Neuronal stem cell (in vitro differentiated cells): ENCODE results near the gene WDR87.
A peak's percentile ranks its signal among the peaks of the same experiment; 100 is the strongest.
"Not testable (repeated sequence)": the region's sequence is repeated elsewhere in the genome, so short reads cannot be mapped to it uniquely, and the experiment has no call there.

Source experiments
- DNase-seq: peaks from one replicate; pipeline ENCODE4 v3.0.0-alpha.2; 2013; ENCODE audit warnings: low spot score
- H2AFZ ChIP-seq: one replicate; pipeline ENCODE4 v1.6.1; 2013; ENCODE audit warnings: mild to moderate bottlenecking, low read length, inconsistent platforms
- H2AK5ac ChIP-seq: 2 replicates; pipeline ENCODE4 v1.6.1; 2013; ENCODE audit warnings: low read depth, mild to moderate bottlenecking, inconsistent platforms, low read length, moderate library complexity, mixed read lengths
- H2BK120ac ChIP-seq: 2 replicates; pipeline ENCODE4 v1.6.1; 2013; ENCODE audit warnings: low read depth, mild to moderate bottlenecking, inconsistent platforms, low read length, moderate library complexity, mixed read lengths
- H2BK12ac ChIP-seq: one replicate; pipeline ENCODE4 v1.6.1; 2013; ENCODE audit warnings: low read length, inconsistent platforms
- H2BK15ac ChIP-seq: 2 replicates; pipeline ENCODE4 v1.6.1; 2013; ENCODE audit warnings: mild to moderate bottlenecking, low read length, inconsistent platforms, mixed read lengths
- H2BK5ac ChIP-seq: one replicate; pipeline ENCODE4 v1.6.1; 2013; ENCODE audit warnings: inconsistent platforms, mild to moderate bottlenecking, low read length, moderate library complexity
- H3K14ac ChIP-seq: one replicate; pipeline ENCODE4 v1.6.1; 2013; ENCODE audit warnings: low read length, inconsistent platforms
- H3K18ac ChIP-seq: 2 replicates; pipeline ENCODE4 v1.6.1; 2013; ENCODE audit warnings: low read length, inconsistent platforms
- H3K23ac ChIP-seq: 2 replicates; pipeline ENCODE4 v1.6.1; 2013; ENCODE audit warnings: low read depth, mild to moderate bottlenecking, mixed read lengths, low read length, inconsistent platforms; ENCODE audit not compliant: poor library complexity
- H3K27ac ChIP-seq: replicated peaks from 3 replicates; pipeline ENCODE4 v1.5.1; 2013; ENCODE audit warnings: low read length, inconsistent platforms
- H3K27me3 ChIP-seq, 3 experiments: 2 replicates each; pipeline ENCODE4 v1.6.1; 2013; ENCODE audit warnings: low read length in 3 of 3, mild to moderate bottlenecking in 2 of 3, inconsistent platforms in 1 of 3, low read depth in 1 of 3, mixed read lengths in 1 of 3, moderate library complexity in 1 of 3; ENCODE audit not compliant: control insufficient read depth in 3 of 3, insufficient read depth in 3 of 3
- H3K36me3 ChIP-seq, 2 donors: replicated peaks in 1 of 2; 2 replicates each; pipeline ENCODE4 v1.6.1; 2013; ENCODE audit warnings: low read length in 2 of 2; ENCODE audit not compliant: control insufficient read depth in 2 of 2, insufficient read depth in 2 of 2
- H3K4ac ChIP-seq: 2 replicates; pipeline ENCODE4 v1.6.1; 2013; ENCODE audit warnings: inconsistent platforms, mild to moderate bottlenecking, low read length, moderate library complexity
- H3K4me1 ChIP-seq, 2 donors: 1 replicate in 1 of 2; 2 replicates in 1 of 2; pipeline ENCODE4 v1.6.1; 2013; ENCODE audit warnings: low read length in 2 of 2, low read depth in 1 of 2; ENCODE audit not compliant: control insufficient read depth in 2 of 2, insufficient read depth in 1 of 2
- H3K4me2 ChIP-seq: one replicate; pipeline ENCODE4 v1.6.1; 2013; ENCODE audit warnings: mild to moderate bottlenecking, low read length, inconsistent platforms; ENCODE audit not compliant: insufficient read depth, poor library complexity, severe bottlenecking
- H3K4me3 ChIP-seq, 2 donors: 2 replicates each; pipeline ENCODE4 v1.5.1; 2013; ENCODE audit warnings: low read length in 2 of 2, mild to moderate bottlenecking in 2 of 2, inconsistent platforms in 1 of 2, moderate library complexity in 1 of 2
- H3K79me1 ChIP-seq: one replicate; pipeline ENCODE4 v1.6.1; 2013; ENCODE audit warnings: low read depth, mild to moderate bottlenecking, inconsistent platforms, low read length, moderate library complexity
- H3K9ac ChIP-seq: one replicate; pipeline ENCODE4 v1.6.1; 2013; ENCODE audit warnings: mild to moderate bottlenecking, low read depth, low read length, inconsistent platforms; ENCODE audit not compliant: poor library complexity
- H3K9me3 ChIP-seq, 2 donors: replicated peaks in 1 of 2; 2 replicates each; pipeline versions ENCODE3 to v1.6.1; 2013; ENCODE audit warnings: low read length in 2 of 2, mild to moderate bottlenecking in 2 of 2, inconsistent platforms in 1 of 2, low read depth in 1 of 2, mixed read lengths in 1 of 2, moderate library complexity in 1 of 2; ENCODE audit not compliant: control insufficient read depth in 2 of 2, insufficient read depth in 1 of 2
- H4K8ac ChIP-seq: one replicate; pipeline ENCODE4 v1.6.1; 2013; ENCODE audit warnings: low read depth, mild to moderate bottlenecking, inconsistent platforms, low read length, moderate library complexity
- H4K91ac ChIP-seq: one replicate; pipeline ENCODE4 v1.6.1; 2013; ENCODE audit warnings: low read length, low read depth, mild to moderate bottlenecking, inconsistent platforms; ENCODE audit not compliant: poor library complexity
- WGBS, 2 donors: extraction: QIAGEN DNeasy Blood & Tissue Kit; methylation state at CpG; one replicate each; pipeline ENCODE4 v1.1.7; 2013; ENCODE audit warnings: missing lambda C conversion rate in 2 of 2, mixed read lengths in 1 of 2; ENCODE audit not compliant: insufficient read length in 2 of 2, insufficient replicate concordance in 1 of 2; ENCODE audit errors: extremely low coverage in 2 of 2; 5-methylcytosine and 5-hydroxymethylcytosine counted together

The WDR87 gene

DNA sequence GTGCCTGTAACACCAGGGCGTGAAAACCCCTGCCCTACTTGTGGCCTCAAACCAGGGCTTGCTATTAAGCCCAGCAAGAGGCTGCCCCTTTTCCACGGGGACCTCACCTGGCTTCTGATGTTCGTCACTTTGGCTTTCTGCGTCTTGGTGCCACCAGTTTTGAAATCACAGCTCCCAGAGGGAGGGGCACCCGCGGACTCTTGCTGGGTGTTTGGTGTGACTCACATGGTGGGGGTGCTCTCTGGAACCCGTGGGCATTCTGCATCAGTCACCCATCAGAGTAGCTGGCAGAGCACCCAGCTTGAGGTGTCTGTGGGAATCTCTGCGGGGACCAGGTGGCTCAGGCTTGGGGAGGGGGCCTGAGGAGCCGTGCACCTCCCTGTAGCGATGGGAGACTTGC, 19.9 kb upstream of the WDR87 start:
- no peak for DNase-seq
- H2BK120ac ChIP-seq, result no peak overlapping the region
- H4K91ac ChIP-seq, result no peak overlapping the region
- no peak overlapping the region for H3K4me2 ChIP-seq
- peaks cover 8% of the 10 kb centered on the region for H3K79me1 ChIP-seq
- no CpG with 5 or more reads among the region's 10 CpGs for WGBS, 2 donors
- H3K4me3 ChIP-seq, result no peak overlapping the region
- peaks cover 0 to 16% of the 10 kb centered on the region in 2 donors for H3K36me3 ChIP-seq
- peaks cover 2 to 5% of the 10 kb centered on the region in 2 donors for H3K4me1 ChIP-seq
- peak overlapping the region; percentile 63 for H3K23ac ChIP-seq
- peak overlapping the region; percentile 67 for H3K18ac ChIP-seq
- no peak overlapping the region for H2BK5ac ChIP-seq
- H2AK5ac ChIP-seq, result no peak overlapping the region
- H2AFZ ChIP-seq, result no peak overlapping the region
- peaks cover 0 to 9% of the 10 kb centered on the region in 2 donors for H3K9me3 ChIP-seq
- no peak overlapping the region for H3K27ac ChIP-seq
- no peak overlapping the region for H3K9ac ChIP-seq
- no peak overlapping the region for H4K8ac ChIP-seq
- H3K27me3 ChIP-seq, result no peaks in the 10 kb centered on the region
- H3K4ac ChIP-seq, result no peak overlapping the region
- H2BK12ac ChIP-seq, result no peak overlapping the region
- H3K14ac ChIP-seq, result no peak overlapping the region
- H2BK15ac ChIP-seq, result no peak overlapping the region

DNA sequence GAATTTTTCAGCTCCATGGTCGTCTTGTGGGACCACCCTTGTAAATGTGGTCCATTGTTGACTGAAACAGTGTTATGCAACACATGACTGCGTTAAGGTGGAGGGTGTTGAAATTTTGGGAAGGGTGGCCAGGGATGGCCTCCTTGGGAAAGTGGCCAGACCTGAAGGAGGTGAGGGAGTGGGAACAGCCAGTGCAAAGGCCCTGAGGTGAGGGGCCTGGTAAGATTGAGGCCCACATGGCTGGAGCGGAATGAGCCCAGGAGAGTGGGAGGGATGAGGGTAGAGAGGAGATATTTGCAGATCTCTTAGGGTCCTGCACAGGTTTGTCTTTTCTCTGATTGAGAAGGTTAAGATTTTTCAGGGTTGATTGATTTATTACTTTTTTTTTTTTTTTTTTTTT, 18.8 kb upstream of the WDR87 start:
- Histone ChIP-seq H3K27ac (no peak overlapping the region), H4K91ac (no peak overlapping the region), H2BK15ac (no peak overlapping the region), H2AK5ac (no peak overlapping the region), H4K8ac (no peak overlapping the region), H2BK120ac (no peak overlapping the region), H3K27me3 (no peaks in the 10 kb centered on the region), H2BK5ac (no peak overlapping the region), H3K9me3 (peaks cover 0 to 3% of the 10 kb centered on the region in 2 donors), H3K23ac (no peak overlapping the region), H3K4me1 (peaks cover 4 to 15% of the 10 kb centered on the region in 2 donors), H3K79me1 (peaks cover 10% of the 10 kb centered on the region), H3K4ac (no peak overlapping the region), H2AFZ (no peak overlapping the region), H2BK12ac (no peak overlapping the region), H3K4me2 (no peak overlapping the region), H3K9ac (no peak overlapping the region), H3K36me3 (peaks cover 0 to 16% of the 10 kb centered on the region in 2 donors), H3K4me3 (no peak overlapping the region), H3K14ac (no peak overlapping the region), H3K18ac (no peak overlapping the region)
- no CpG with 5 or more reads among the region's 3 CpGs for WGBS, 2 donors
- no peak for DNase-seq

DNA sequence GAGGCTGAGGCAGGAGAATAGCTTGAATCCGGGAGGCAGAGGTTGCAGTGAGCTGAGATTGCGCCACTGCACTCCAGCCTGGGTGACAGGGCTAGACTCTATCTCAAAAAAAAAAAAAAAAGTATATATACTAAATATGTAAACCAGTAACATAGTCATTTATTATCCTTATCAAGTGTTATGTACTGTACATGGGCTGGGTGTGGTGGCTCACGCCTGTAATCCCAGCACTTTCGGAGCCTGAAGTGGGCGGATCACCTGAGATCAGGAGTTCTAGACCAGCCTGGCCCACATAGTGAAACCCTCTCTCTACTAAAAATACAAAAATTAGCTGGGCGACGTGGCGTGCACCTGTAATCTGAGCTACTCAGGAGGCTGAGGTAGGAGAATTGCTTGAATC, 18.2 kb upstream of the WDR87 start:
- not testable (repeated sequence) for H2BK12ac ChIP-seq, H3K4me2 ChIP-seq, H3K27ac ChIP-seq, H3K18ac ChIP-seq, H3K14ac ChIP-seq, H3K9ac ChIP-seq, H2AK5ac ChIP-seq, H2BK15ac ChIP-seq, DNase-seq, H3K4me3 ChIP-seq, H4K91ac ChIP-seq, H3K23ac ChIP-seq, H2BK5ac ChIP-seq, H3K4ac ChIP-seq, H4K8ac ChIP-seq, H2AFZ ChIP-seq, H3K27me3 ChIP-seq, H2BK120ac ChIP-seq, H3K9me3 ChIP-seq
- no CpG with 5 or more reads among the region's 8 CpGs for WGBS, 2 donors
- H3K36me3 ChIP-seq, result peaks cover 0 to 16% of the 10 kb centered on the region in 2 donors
- H3K4me1 ChIP-seq, result peaks cover 4 to 15% of the 10 kb centered on the region in 2 donors
- peaks cover 10% of the 10 kb centered on the region for H3K79me1 ChIP-seq

DNA sequence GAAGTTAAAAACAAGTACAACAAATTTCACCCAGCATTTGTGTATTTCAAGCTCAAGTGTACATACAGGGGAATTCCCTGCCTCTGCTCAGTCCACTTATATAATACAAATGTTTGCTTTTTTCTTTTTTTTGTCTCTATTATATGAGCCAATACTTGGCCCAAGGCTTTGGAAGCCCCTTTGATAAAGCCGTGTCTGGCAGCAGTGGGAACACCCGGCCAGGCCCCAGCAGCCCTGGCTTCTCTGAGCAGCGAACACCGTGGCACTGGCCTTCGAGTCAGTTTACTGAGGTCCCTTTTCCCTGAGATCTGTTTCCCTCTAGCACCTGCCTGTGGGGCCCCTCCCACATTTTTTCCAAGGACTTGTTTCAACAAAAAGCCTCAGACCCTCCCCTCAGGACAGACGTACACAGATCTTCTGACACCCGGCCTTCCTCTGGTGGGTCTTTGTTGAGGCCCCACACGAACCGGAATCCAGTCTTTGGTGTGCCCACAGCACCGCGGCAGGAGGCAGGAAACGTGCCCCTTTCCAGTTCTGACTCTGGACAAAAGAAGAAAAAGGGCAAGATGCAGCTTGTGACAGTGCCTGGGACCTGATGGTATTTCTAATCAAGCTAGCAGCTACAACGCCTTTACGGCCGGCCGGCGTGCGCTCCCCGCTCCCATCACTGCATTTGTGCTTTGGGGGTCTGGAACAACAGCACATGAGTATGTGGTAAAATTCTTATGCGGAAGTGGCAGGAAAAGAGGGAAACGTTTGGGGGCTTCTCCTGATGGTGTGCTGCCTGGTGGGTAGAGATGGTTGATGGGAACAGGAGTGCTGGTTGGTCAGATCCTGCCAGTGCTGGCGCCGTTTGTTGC, 14.4 kb upstream of the WDR87 start:
- Histone ChIP-seq H3K4me1 (peaks cover 3 to 12% of the 10 kb centered on the region in 2 donors), H2AFZ (peak overlapping the region; percentile 85), H3K18ac (peak overlapping the region; percentile 84), H3K4me3 (peak overlapping the region in 1 of 2 donors; percentile 35), H3K4me2 (no peak overlapping the region), H4K8ac (no peak overlapping the region), H3K27me3 (no peaks in the 10 kb centered on the region), H2BK15ac (no peak overlapping the region), H3K23ac (no peak overlapping the region), H2AK5ac (peak overlapping the region; percentile 51), H2BK120ac (no peak overlapping the region), H3K36me3 (peaks cover 0 to 29% of the 10 kb centered on the region in 2 donors), H3K9ac (no peak overlapping the region), H3K27ac (peak overlapping the region; percentile 25), H3K14ac (no peak overlapping the region), H2BK5ac (no peak overlapping the region), H2BK12ac (peak overlapping the region; percentile 60), H4K91ac (no peak overlapping the region), H3K79me1 (peaks cover 7% of the 10 kb centered on the region), H3K9me3 (peaks cover 0 to 3% of the 10 kb centered on the region in 2 donors), H3K4ac (peak overlapping the region; percentile 5)
- no peak for DNase-seq
- WGBS, 2 donors, result no CpG with 5 or more reads among the region's 23 CpGs
